GM21390 (cell line): ENCODE measurements around the gene RNF150.
"Not testable (repeated sequence)": the region's sequence is repeated elsewhere in the genome, so short reads cannot be mapped to it uniquely, and the experiment has no call there.

ENCODE experiments used
- ATAC-seq: cut with Tn5 transposase; IDR thresholded peaks from one replicate; pipeline ENCODE4 v1.9.1; 2021; ENCODE audit not compliant: unreplicated experiment

Gene RNF150

GRCh38 chr4:141133146-141133998 is at the start of gene RNF150:
TSS of gene RNF150 (minus strand) at chr4:141133469.
- peak; percentile 66 for ATAC-seq

GRCh38 chr4:141180991-141181761 is 47.9 kb upstream of the RNF150 start:
- ATAC-seq, result no peak

- ATAC-seq, result no peak
Observed at GRCh38 chr4:141179474-141180373, 46.5 kb upstream of the RNF150 start.

- no peak for ATAC-seq
Observed at GRCh38 chr4:141177171-141177570, 43.9 kb upstream of the RNF150 start.

- no peak for ATAC-seq
Observed at GRCh38 chr4:141174457-141174856, 41.2 kb upstream of the RNF150 start.

GRCh38 chr4:141170671-141171070 is 37.4 kb upstream of the RNF150 start:
- no peak for ATAC-seq

GRCh38 chr4:141169391-141169790 is 36.1 kb upstream of the RNF150 start:
- ATAC-seq, result no peak

- ATAC-seq, result not testable (repeated sequence)
Observed at GRCh38 chr4:141165001-141165400, 31.7 kb upstream of the RNF150 start.

- ATAC-seq, result no peak
Observed at GRCh38 chr4:141159027-141159426, 25.8 kb upstream of the RNF150 start.

GRCh38 chr4:141158219-141158618 is 24.9 kb upstream of the RNF150 start:
- ATAC-seq, result no peak

- ATAC-seq, result no peak
Observed at GRCh38 chr4:141155586-141155985, 22.3 kb upstream of the RNF150 start.

- ATAC-seq, result no peak
Observed at GRCh38 chr4:141154725-141155124, 21.5 kb upstream of the RNF150 start.

- no peak for ATAC-seq
Observed at GRCh38 chr4:141153751-141154510, 20.7 kb upstream of the RNF150 start.

- ATAC-seq, result no peak
Observed at GRCh38 chr4:141144207-141144606, 10.9 kb upstream of the RNF150 start.

- ATAC-seq, result no peak
Observed at GRCh38 chr4:141142423-141142822, 9.2 kb upstream of the RNF150 start.

GRCh38 chr4:141140391-141141200 is 7.3 kb upstream of the RNF150 start:
- no peak for ATAC-seq

GRCh38 chr4:141133999-141134995 is 1.0 kb upstream of the RNF150 start:
- ATAC-seq, result no peak

- peak; percentile 31 for ATAC-seq
Observed at GRCh38 chr4:141132709-141133145, 542 bp downstream of the RNF150 start.
